ENCODE results near the gene GAS1. TPM values are rescaled to one million over a fixed set of nuclear protein-coding genes. Genes with fewer than 3 reads are reported as not detected.

Gene GAS1
- total RNA-seq, 1 donor from 2014 or later, result 11.0 TPM

DNA sequence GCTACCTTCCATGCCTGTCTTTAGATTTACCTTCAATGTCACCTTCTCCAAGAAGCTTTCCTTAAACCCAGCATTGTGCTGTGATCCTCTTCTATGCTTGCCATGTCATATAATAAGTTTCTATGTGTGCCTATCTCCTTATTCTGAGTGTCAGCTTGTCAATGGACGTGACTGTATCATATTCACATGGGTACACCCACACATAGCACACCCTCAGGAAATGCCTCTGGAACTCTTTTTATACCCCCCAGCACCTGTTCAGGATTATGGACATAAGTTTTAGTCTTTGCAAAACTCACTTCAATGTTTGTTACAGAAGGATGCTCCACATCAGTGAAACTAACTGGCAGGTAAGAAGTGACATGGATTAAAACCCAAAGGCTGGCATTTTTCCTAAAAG, 7.4 kb downstream of the GAS1 start:
- intact Hi-C loops (cut with micrococcal nuclease), result no loop called here
- no peak overlapping the region for H3K27ac ChIP-seq (replicated peaks)
- TF ChIP-seq, protein P1, sequence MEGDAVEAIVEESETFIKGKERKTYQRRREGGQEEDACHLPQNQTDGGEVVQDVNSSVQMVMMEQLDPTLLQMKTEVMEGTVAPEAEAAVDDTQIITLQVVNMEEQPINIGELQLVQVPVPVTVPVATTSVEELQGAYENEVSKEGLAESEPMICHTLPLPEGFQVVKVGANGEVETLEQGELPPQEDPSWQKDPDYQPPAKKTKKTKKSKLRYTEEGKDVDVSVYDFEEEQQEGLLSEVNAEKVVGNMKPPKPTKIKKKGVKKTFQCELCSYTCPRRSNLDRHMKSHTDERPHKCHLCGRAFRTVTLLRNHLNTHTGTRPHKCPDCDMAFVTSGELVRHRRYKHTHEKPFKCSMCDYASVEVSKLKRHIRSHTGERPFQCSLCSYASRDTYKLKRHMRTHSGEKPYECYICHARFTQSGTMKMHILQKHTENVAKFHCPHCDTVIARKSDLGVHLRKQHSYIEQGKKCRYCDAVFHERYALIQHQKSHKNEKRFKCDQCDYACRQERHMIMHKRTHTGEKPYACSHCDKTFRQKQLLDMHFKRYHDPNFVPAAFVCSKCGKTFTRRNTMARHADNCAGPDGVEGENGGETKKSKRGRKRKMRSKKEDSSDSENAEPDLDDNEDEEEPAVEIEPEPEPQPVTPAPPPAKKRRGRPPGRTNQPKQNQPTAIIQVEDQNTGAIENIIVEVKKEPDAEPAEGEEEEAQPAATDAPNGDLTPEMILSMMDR (IDR thresholded peaks at IDR 0.05; ENCODE audit: borderline replicate concordance), result no peak
- H3K4me3 ChIP-seq, result no peak overlapping the region
- no peaks in the 10 kb centered on the region for H3K9me3 ChIP-seq (replicated peaks)
- peaks cover 45% of the 10 kb centered on the region for H3K27me3 ChIP-seq (ENCODE audit: low read depth)
- no peak for DNase-seq
- no peaks in the 10 kb centered on the region for H3K36me3 ChIP-seq
- peaks cover 9% of the 10 kb centered on the region for H3K4me1 ChIP-seq

GRCh38 chr9:86939321-86939720, 8.0 kb downstream of the GAS1 start:
- H3K27me3 ChIP-seq (ENCODE audit: low read depth), result peaks cover 46% of the 10 kb centered on the region
- TF ChIP-seq, protein P1 (IDR thresholded peaks at IDR 0.05; ENCODE audit: borderline replicate concordance), result no peak
- H3K36me3 ChIP-seq, result no peaks in the 10 kb centered on the region
- peaks cover 7% of the 10 kb centered on the region for H3K4me1 ChIP-seq
- DNase-seq, result no peak
- no peak overlapping the region for H3K27ac ChIP-seq (replicated peaks)
- no peaks in the 10 kb centered on the region for H3K9me3 ChIP-seq (replicated peaks)
- intact Hi-C loops (cut with micrococcal nuclease), result no loop called here
- H3K4me3 ChIP-seq, result no peak overlapping the region

GRCh38 chr9:86938780-86939179, 8.5 kb downstream of the GAS1 start:
- H3K27me3 ChIP-seq (ENCODE audit: low read depth), result peaks cover 46% of the 10 kb centered on the region
- intact Hi-C loops (cut with micrococcal nuclease), result no loop called here
- no peak overlapping the region for H3K27ac ChIP-seq (replicated peaks)
- H3K4me1 ChIP-seq, result peaks cover 4% of the 10 kb centered on the region
- H3K9me3 ChIP-seq (replicated peaks), result peaks cover 4% of the 10 kb centered on the region
- no peaks in the 10 kb centered on the region for H3K36me3 ChIP-seq
- DNase-seq, result no peak
- no peak overlapping the region for H3K4me3 ChIP-seq
- TF ChIP-seq, protein P1 (IDR thresholded peaks at IDR 0.05; ENCODE audit: borderline replicate concordance), result no peak

- no peak for DNase-seq
- intact Hi-C loops (cut with micrococcal nuclease), result no loop called here
These were observed 21.2 kb downstream of the GAS1 start for GRCh38 chr9:86926145-86926544.

DNA sequence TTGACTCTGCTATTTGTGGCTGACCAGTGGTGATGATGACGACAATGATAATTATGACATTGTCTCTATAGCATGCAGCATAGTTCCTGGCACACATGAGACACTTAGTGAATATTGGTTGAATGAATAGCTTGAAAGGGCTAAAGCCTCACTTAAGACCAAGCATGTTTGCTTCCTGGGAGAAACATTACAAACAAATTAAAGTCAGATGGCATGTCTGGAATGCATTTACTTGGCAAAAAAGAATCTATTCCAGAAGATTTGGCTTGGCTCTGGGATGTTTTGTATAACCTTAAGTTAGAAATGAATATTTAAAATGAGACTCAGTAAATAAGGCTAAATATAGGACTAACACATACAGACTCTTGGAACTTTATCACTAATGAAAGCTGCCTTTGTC, 21.6 kb downstream of the GAS1 start:
- H3K4me1 ChIP-seq, result no peaks in the 10 kb centered on the region
- no peak overlapping the region for H3K27ac ChIP-seq (replicated peaks)
- TF ChIP-seq, protein P1 (IDR thresholded peaks at IDR 0.05; ENCODE audit: borderline replicate concordance), result no peak
- intact Hi-C loops (cut with micrococcal nuclease), result no loop called here
- H3K36me3 ChIP-seq, result no peaks in the 10 kb centered on the region
- peaks cover 51% of the 10 kb centered on the region for H3K27me3 ChIP-seq (ENCODE audit: low read depth)
- no peak overlapping the region for H3K4me3 ChIP-seq
- no peak for DNase-seq
- peaks cover 17% of the 10 kb centered on the region for H3K9me3 ChIP-seq (replicated peaks)

More at GRCh38 chr9:86926145-86926544, 21.2 kb downstream of the GAS1 start:
- H3K27ac ChIP-seq (replicated peaks), result no peak overlapping the region
- H3K27me3 ChIP-seq (ENCODE audit: low read depth), result peaks cover 46% of the 10 kb centered on the region
- no peak overlapping the region for H3K4me3 ChIP-seq
- no peaks in the 10 kb centered on the region for H3K4me1 ChIP-seq
- peaks cover 21% of the 10 kb centered on the region for H3K9me3 ChIP-seq (replicated peaks)
- no peaks in the 10 kb centered on the region for H3K36me3 ChIP-seq
- TF ChIP-seq, protein P1 (IDR thresholded peaks at IDR 0.05; ENCODE audit: borderline replicate concordance), result no peak

GRCh38 chr9:86924206-86924605, 23.1 kb downstream of the GAS1 start:
- H3K4me3 ChIP-seq, result no peak overlapping the region
- intact Hi-C loops (cut with micrococcal nuclease), result no loop called here

More at GRCh38 chr9:86924206-86924605, 23.1 kb downstream of the GAS1 start:
- Histone ChIP-seq H3K9me3 (replicated peaks) (peaks cover 8% of the 10 kb centered on the region), H3K27ac (replicated peaks) (no peak overlapping the region), H3K27me3 (ENCODE audit: low read depth) (peaks cover 51% of the 10 kb centered on the region), H3K36me3 (no peaks in the 10 kb centered on the region), H3K4me1 (no peaks in the 10 kb centered on the region)
- no peak for DNase-seq
- TF ChIP-seq, protein P1 (IDR thresholded peaks at IDR 0.05; ENCODE audit: borderline replicate concordance), result no peak

Data from left ventricle myocardium inferior (tissue), 1 donor.